Measurements from ENCODE around the gene RALBP1.

Gene RALBP1

GRCh38 chr18:9513971-9514512 is 38.7 kb downstream of the RALBP1 start:
- peak; percentile 81 for DNase-seq

- peak; percentile 55 for DNase-seq
Measured at GRCh38 chr18:9516437-9517064, 41.2 kb downstream of the RALBP1 start.

- no peak for DNase-seq
Measured at GRCh38 chr18:9517869-9518268, 42.6 kb downstream of the RALBP1 start.

- no peak for DNase-seq
Measured at GRCh38 chr18:9519399-9519798, 44.1 kb downstream of the RALBP1 start.

- no peak for DNase-seq
Measured at GRCh38 chr18:9520666-9521065, 45.4 kb downstream of the RALBP1 start.

GRCh38 chr18:9521770-9522169 is 46.5 kb downstream of the RALBP1 start:
- DNase-seq = no peak

- DNase-seq = no peak
Measured at GRCh38 chr18:9522952-9523351, 47.6 kb downstream of the RALBP1 start.

DNA sequence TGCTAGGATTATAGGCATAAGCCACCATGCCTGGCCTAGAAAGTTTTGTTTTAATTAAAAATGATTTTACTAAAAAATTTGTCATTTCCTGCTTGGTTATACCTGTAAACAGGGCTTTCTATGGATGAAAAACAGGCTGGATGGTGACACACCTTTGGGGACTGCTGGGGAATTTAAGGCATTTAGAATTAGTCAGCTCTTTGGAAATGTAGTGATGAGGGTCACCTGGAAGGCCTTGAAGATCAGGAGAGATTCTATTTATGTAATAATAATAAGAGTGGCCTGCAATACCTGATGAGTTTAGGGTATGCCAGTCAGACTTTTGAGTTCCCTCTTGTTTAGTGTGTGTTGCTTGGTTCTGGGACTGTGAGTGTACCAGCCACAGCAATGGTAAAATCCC is 51.1 kb downstream of the RALBP1 start:
- no peak for DNase-seq

DNA sequence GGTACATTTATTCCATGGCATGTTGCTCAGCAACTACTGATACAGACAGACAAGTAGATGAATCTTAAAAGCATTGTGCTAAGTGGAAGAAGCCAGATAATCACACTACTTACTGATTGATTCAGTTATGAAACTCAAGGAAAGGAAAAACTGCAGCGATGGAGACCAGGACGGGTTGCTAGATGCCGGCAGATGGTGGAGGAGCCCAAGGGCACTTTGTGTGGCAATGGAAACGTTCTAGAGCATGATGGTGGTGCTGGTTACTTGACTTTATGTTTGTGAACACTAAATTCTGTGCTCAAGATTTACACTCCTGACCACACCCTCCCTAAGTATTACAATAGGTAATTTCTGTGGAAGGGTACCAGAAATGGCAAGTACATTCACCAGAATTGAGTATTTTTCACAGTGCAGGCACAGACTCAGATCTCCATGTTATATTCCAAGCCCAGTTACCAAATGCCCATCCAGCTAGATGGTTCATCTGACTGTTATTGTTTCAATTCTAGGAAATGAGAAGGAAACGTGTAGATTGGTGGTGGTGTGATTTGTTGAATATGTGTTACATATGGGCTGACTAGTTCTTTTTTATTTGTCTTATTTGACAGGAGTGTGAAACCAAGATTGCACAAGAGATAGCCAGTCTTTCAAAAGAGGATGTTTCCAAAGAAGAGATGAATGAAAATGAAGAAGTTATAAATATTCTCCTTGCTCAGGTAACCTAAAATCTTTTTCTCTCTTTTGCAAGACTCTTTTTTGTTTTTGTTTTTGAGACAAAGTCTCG is 55.1 kb downstream of the RALBP1 start:
- DNase-seq = no peak

- DNase-seq = peak; percentile 59
Measured at GRCh38 chr18:9531791-9532410, 56.6 kb downstream of the RALBP1 start.

GRCh38 chr18:9534844-9535243 is 59.5 kb downstream of the RALBP1 start:
- DNase-seq = no peak

DNA sequence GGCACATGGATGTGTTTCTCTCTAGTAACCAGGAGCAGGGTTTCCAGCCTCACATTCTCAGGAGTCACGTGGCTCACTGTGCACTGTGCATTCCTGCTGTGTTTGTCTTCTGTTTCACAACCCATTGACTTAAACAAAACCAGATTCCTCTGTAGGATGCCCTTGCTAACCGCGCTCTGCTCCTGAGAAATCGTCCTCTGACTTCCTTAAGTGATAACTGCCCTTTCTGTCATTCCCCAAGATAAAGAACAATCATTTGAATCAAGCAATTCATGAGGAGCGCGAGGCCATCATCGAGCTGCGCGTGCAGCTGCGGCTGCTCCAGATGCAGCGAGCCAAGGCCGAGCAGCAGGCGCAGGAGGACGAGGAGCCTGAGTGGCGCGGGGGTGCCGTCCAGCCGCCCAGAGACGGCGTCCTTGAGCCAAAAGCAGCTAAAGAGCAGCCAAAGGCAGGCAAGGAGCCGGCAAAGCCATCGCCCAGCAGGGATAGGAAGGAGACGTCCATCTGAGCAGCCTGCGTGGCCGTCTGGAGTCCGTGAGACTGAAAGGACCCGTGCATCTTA is 60.2 kb downstream of the RALBP1 start:
- DNase-seq = peak; percentile 98

DNA sequence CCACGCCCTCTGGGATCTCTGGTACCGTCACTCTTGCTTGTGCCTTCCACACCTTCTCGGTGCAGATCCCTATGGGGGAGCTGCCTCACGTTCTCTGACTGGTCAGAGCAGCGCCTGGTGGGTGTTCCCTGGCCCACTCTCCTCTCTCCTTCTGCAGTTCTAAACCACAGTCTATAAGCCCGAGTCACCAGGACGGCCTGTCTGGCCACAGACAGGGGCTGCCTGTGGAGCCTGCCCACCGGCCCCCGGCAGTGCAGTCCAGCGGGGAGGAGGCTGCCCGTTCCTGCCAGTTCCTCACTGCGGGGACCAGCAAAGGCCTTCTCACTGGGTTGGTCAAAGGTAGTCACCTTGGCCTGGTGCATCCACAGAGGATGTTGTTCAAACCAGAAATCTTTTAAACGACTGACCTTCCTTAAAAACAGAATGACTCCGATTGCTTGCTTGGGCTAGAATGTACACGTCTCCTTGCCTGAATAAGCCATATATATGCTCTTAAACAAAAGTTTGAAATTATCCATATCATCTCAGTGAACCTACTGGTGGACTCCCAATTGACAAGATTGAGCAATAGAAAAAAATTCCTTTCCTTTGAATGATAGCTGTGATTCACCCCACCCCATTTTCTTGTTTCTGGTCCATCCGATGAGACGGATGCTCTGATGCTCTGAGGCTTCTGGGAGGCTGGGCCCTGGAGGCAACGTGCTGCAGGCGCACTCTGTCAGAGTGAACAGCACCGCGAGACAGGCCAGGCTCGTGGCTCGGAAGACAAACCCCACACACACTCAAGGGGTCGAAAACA is 61.2 kb downstream of the RALBP1 start:
- peak; percentile 83 for DNase-seq

GRCh38 chr18:9537677-9538076 is 62.4 kb downstream of the RALBP1 start:
- DNase-seq = no peak

DNA sequence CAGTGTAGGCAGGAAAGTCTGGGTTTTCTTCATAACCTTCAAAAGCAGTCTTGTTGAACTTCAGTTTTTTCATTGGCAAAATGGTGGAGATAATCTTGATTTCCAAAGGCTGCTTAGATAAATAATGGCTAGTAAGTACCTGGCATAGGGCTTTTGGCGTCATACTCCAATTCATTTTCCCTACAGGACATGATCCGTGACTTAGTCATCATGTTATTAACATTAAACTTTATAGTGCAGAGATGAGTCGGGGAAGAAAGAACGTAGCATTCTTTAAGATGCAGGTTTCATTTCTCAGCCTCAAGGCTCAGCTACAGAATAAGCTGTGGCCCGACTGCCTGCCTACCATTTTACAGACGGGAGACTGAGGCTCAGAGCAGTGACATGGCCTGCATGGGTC is 64.0 kb downstream of the RALBP1 start:
- peak; percentile 89 for DNase-seq

- DNase-seq = no peak
Measured at GRCh38 chr18:9539938-9540337, 64.6 kb downstream of the RALBP1 start.

- DNase-seq = no peak
Measured at GRCh38 chr18:9542924-9543323, 67.6 kb downstream of the RALBP1 start.

GRCh38 chr18:9545029-9545428 is 69.7 kb downstream of the RALBP1 start:
- DNase-seq = no peak

DNA sequence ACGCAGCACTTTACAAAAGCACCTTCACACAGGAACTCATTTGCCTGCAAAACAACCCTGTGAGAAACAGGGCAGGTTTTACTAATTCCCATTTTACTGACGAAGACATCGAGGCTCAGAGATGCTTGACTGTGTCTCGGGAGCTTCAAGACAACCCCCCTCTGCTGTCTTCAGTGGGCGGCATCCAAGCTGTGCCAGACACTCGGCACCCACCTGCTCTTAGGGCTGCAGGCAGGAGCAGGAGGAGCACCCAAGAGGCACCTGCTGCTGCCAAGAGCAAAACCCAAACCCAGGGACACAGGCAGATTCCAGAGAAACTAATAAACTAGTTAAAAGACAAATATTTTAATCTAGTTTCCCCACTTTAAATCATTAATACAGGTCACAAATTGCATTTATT is 71.2 kb downstream of the RALBP1 start:
- DNase-seq = no peak

- no peak for DNase-seq
Measured at GRCh38 chr18:9547782-9548181, 72.5 kb downstream of the RALBP1 start.

GRCh38 chr18:9549405-9549804 is 74.1 kb downstream of the RALBP1 start:
- no peak for DNase-seq

DNA sequence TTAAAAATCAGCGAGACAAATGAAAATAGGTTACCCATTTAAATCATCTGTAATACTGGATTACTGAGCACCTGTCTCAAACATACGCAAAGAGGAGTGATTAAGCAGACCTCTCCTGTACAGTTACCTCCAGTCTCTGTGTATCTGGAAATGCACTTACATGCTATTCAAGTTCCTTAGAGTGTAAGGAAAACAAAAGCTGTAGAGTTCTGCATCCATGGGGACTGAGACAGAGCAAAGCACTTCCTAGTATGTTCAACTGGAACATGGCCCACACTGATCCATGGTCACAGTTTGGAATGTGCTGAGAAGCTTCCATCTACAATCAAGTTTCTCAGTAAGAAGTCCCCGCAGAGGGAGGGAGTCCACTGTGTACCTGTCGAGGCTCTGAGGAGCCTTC is 75.1 kb downstream of the RALBP1 start:
- DNase-seq = no peak

GRCh38 chr18:9552191-9552590 is 76.9 kb downstream of the RALBP1 start:
- DNase-seq = peak; percentile 36
